HL-60/S4 (cell line): ENCODE data around the gene NDUFS2.

Source experiments
- in situ Hi-C: fragments of 300-500 bp; cut with MboI; formaldehyde crosslinking; loops from 2 replicates; pipeline ENCODE4 v1.14.3; 2022; ENCODE audit warnings: low sequenced_read_pairs

NDUFS2 gene

GRCh38 chr1:161192476-161193465, 9.4 kb upstream of the NDUFS2 start:
- in situ Hi-C loops: loop anchor here (25.0 kb wide), 1 partner anchor 545 kb away; the partner anchor contains the start of gene DUSP12

- in situ Hi-C loops: loop anchor here (25.0 kb wide), 1 partner anchor 544 kb away; the partner anchor contains the start of gene DUSP12
These were observed 8.5 kb upstream of the NDUFS2 start for GRCh38 chr1:161193561-161194235.

GRCh38 chr1:161195171-161195570, 7.0 kb upstream of the NDUFS2 start:
- in situ Hi-C loops: loop anchor here (5.0 to 25.0 kb wide), 2 partner anchors 172 to 542 kb away; partner anchors contain the start of genes CFAP126 and DUSP12

GRCh38 chr1:161196111-161196510, 6.1 kb upstream of the NDUFS2 start:
- in situ Hi-C loops: loop anchor here (5.0 to 25.0 kb wide), 2 partner anchors 171 to 541 kb away; partner anchors contain the start of genes CFAP126 and DUSP12

- in situ Hi-C loops: loop anchor here (5.0 to 25.0 kb wide), 2 partner anchors 171 to 541 kb away; partner anchors contain the start of genes CFAP126 and DUSP12
These were observed 5.4 kb upstream of the NDUFS2 start for GRCh38 chr1:161196521-161197451.

GRCh38 chr1:161197560-161198193, 4.5 kb upstream of the NDUFS2 start:
- in situ Hi-C loops: loop anchor here (5.0 to 25.0 kb wide), 2 partner anchors 170 to 540 kb away; partner anchors contain the start of genes CFAP126 and DUSP12

- in situ Hi-C loops: loop anchor here (5.0 to 25.0 kb wide), 2 partner anchors 169 to 539 kb away; partner anchors contain the start of genes CFAP126 and DUSP12
These were observed 3.8 kb upstream of the NDUFS2 start for GRCh38 chr1:161198194-161198896.

GRCh38 chr1:161198897-161199431, 3.2 kb upstream of the NDUFS2 start, which contains the start of gene ADAMTS4:
Gene ADAMTS4 (minus strand): TSS chr1:161199054. CDS start chr1:161198627, 427 bp downstream.
- in situ Hi-C loops: loop anchor here (5.0 to 25.0 kb wide), 2 partner anchors 168 to 538 kb away; partner anchors contain the start of genes CFAP126 and DUSP12

- in situ Hi-C loops: loop anchor here (5.0 to 25.0 kb wide), 2 partner anchors 168 to 538 kb away; partner anchors contain the start of genes CFAP126 and DUSP12
These were observed 2.5 kb upstream of the NDUFS2 start for GRCh38 chr1:161199506-161200139.

- in situ Hi-C loops: no loop called here
These were observed 1.7 kb upstream of the NDUFS2 start for GRCh38 chr1:161200421-161200991.

- in situ Hi-C loops: no loop called here
These were observed 953 bp upstream of the NDUFS2 start for GRCh38 chr1:161200992-161201835.

- in situ Hi-C loops: no loop called here
These were observed 4.4 kb downstream of the NDUFS2 start for GRCh38 chr1:161206411-161207140.

GRCh38 chr1:161207173-161207572, 5.0 kb downstream of the NDUFS2 start:
- in situ Hi-C loops: no loop called here

GRCh38 chr1:161209790-161210409, 7.7 kb downstream of the NDUFS2 start:
- in situ Hi-C loops: no loop called here

GRCh38 chr1:161214369-161214768, 12.2 kb downstream of the NDUFS2 start:
- in situ Hi-C loops: no loop called here
